ENCODE measurements around the gene UGT2A2.

The UGT2A2 gene

DNA sequence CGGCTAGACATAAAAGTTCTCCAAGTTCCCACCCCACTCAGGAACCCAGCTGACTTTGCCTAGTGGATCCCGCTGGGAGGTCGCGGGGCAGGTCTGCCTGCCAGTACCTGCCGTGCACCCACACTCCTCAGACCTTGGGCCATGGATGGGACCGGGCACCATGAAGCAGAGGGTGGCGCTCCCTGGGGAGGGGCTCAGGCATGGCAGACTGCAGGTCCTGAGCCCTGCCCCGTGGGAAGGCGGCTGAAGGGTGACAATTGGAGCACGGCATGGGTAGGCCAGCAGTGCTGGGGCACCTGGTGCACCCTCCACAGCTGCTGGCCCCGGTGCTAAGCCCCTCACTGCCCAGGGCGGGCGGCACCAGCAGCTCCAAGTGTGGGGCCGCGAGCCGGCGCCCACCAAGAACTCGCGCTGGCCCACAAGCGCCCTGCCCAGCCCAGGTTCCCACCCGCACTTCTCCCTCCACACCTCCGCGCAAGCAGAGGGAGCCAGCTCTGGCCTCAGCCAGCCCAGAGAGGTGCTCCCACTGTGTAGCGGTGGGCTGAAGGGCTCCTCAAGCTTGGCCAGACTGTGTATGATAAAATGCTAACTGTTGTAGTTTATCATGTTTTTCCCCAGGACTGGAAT, 63.1 kb downstream of the UGT2A2 start:
- no peak for DNase-seq (ENCODE audit: low read depth)

DNA sequence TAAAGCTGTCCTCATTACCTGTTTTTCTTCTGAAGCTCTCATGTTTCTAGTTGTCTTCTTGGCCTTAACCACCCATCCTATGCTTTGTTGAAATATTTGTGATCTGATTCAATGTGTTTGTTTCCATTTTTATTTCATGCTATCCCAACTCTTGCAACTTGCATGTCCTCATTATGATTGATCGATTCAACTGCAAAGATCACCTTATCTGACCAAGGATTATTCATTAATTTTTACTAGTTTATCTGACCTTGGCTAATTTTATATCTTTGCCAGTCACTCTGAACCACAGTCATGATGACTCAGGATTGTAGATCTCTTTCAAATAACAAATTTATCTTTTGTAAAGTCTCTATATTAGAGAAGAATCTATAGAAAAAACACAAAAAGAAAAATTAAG, 70.7 kb downstream of the UGT2A2 start:
- DNase-seq (ENCODE audit: low read depth), result no peak

DNA sequence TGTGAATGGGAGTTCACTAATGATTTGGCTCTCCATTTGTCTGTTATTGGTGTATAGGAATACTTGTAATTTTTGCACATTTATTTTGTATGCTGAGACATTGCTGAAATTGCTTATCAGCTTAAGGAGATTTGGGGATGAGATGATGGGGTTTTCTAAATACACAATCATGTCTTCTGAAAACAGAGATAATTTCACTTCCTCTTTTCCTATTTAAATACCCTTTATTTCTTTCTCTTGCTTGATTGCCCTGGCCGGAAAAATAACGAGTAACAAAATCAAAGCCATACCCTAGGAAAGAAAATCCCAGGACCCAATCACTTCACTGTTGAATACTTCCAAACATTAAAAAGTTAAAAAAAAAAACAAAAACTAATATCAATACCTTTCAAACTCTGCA, 76.0 kb downstream of the UGT2A2 start:
- no peak for DNase-seq (ENCODE audit: low read depth)

DNA sequence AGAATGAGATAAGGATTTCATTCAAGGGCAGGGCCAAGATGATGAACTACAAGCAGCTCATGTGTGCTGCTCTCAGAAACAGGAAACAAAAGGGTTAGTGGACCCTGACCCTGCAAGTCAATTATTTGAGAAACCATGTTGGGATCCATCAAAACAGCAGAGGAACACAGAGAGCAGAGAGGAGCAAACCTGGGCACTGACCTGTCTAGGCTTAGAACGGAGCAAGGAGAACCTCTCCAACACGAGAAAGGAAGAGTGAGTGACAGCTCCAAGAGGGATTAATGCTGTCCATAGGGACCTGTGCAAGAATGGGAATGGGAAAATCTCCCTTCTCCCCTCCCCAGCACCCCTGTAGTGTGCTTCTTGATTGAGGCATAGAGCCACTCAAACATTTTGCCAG, 89.8 kb downstream of the UGT2A2 start:
- DNase-seq (ENCODE audit: low read depth), result no peak

DNA sequence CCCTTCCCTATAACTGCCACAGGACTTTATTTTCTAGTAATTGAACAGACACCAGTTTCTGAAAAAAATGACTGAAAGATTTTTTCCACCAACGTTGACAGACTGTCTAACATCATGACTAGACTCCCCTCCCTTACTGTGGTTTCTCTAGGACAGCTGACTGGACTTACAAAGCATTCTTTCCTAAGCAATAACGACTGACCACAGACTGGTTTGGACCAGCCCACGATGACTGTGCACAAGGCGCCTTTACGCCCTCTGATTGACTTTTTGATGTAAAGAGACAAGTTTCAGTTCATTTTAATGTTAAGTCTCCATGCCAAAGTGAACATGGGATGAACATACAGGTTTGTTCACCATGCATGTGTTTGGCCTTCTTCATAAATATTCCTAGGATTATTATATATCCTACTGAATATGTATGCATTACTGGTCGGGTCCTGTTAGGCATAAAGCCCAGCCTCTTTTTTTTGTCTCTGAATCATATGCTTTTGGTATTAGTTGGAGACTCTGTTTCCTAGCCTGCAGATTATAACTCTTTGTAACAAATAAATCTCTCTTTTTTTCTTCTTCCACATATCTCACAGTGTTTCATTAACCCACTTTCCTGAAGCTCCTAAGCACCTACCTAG, 93.2 kb downstream of the UGT2A2 start:
- no peak for DNase-seq (ENCODE audit: low read depth)

Data from fibroblast of the conjunctiva (primary cell).